NCI-H460 (cell line): ENCODE data around the gene EML4. TPM values are rescaled to one million over a fixed set of nuclear protein-coding genes. Genes with fewer than 3 reads are reported as not detected.
A peak's percentile ranks its signal among the peaks of the same experiment; 100 is the strongest.

Experiments used
- DNase-seq: peaks from one replicate; pipeline ENCODE4 v3.0.0-alpha.2; 2016; ENCODE audit warnings: low read depth; ENCODE audit errors: extremely low read depth
- total RNA-seq: library from RNA; depleted of rRNA; stranded (reverse); fragments of >200 nt; shearing (Covaris generic); gene quantifications from 2 replicates; pipeline ENCODE4 v1.2.3, GENCODE V29; 2014

The EML4 gene
- total RNA-seq, 1 experiment from 2014 or later = 36.0 TPM

DNA sequence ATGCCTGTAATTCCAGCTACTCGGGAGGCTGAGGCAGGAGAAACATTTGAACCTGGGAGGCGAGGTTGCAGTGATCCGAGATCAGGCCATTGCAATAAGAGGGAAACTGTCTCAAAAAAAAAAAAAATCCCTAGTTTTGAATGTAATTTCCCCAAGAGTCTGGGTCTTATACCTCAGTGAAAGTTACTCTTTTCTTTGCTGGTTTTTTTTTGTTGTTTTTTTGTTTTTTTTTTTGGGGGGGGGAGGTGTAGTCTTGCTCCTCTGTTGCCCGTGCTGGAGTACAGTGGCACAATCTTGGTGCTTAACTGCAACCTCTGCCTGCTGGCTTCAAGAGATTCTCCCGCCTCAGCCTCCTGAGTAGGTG is 22.8 kb downstream of the EML4 start:
- DNase-seq = no peak

DNA sequence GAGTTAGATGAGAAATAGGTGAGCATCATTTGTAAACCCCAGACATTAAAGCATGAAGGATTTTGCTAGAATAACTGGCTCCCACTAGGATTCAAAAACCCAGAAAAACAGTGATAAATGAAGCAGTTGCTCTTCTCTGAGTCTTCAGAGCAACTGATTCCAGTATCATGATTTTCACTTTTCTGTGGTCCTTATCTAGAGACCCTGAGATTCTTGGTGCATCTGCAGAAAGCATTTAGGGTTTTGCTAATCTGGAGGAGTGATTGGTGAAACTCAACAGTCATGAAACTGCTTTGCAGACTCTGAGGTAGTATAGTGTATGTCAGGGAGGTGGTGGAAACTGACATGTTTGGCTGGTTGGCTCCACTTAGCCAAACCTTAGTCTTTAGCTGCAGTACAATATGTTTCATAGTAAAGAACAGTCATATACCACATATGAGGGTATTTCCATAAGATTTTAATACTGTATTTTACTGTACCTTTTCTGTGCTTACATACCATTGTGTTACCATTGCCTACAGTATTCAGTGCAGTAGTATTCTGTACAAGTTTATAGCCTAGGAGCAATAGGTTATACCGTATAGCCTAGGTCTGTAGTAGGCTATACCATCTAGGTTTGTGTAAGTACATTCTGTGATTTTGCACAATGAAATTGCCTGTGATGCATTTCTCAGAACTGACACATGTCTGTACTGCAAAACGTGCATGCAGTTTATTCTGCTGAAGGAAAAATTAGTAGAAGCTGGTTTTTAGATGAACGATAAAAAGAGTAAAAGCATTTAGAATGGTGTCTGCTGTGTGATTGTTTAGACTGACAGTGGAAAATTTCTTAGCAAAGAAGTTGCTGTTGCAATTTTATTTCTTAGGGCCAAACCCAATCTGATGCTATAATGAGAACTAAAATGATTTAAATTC is 23.8 kb downstream of the EML4 start:
- DNase-seq = no peak

DNA sequence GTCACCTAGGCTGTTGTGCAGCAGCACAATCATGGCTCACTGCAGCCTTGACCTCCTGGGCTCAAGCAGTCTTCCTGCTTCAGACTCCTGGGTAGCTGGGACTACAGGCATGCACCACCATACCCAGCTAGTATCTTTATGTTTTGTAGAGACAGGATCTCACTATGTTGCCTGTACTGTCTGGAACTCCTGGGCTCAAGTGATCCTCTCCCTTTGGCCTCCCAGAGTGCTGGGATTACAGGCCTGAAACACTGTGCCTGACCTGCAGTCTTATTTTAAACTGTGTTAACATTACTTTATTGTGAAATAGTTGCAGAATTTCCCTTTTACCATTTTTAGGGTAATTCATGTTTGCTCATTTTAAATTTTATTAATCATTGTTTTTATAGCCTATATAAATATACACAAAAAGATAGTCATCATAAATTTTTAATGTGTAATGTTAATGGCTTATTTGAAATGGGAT is 24.6 kb downstream of the EML4 start:
- DNase-seq = no peak

DNA sequence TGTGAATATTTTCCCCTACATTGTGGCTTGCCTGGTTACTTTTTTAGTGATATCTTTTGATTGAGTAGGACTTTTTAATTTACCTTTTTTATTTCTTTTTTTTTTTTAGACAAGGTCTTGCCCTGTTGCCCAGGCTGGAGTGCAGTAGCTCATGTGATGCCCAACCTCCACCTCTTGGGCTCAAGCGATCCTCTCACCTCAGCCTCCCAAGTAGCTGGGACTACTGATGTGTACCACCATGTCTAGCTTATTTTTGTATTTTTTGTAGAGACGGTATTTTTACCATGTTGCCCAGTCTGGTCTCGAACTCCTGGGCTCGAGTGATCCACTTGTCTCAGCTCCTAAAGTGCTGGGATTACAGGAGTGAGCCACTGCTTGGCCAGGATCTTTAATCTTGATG is 25.3 kb downstream of the EML4 start:
- no peak for DNase-seq

DNA sequence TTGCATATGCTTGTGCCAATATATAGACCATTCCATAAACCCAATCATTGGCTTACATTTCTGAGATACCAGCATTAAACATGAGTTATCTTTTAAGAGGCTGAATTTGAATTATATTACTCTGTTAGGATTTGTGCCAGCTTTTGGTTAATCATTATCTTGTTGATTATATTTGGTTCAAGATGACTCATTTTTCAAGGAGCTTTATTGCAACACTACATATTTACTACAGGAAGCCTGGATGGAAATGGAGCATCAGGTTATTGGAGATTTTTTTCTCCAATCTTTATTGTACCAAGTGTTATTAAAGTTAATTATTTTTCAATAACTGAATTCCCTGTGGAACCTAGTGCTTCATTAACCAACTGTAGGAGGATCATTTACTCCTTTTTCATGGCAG is 26.4 kb downstream of the EML4 start:
- no peak for DNase-seq

DNA sequence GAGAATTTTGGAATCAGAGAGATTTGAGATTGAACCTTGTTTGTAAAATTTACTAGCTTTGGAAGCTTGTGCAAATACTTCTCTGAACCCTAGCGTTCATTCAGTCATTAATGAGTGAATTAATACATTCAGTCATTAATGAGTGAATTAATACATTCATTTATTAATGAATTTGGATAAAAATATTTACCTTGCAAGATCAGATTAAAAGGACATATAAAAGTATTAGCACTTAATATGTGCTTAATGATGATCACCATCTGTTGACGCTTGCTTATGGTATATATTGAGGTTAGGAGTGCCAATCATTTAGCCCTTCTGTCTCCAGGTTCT is 26.9 kb downstream of the EML4 start:
- no peak for DNase-seq

DNA sequence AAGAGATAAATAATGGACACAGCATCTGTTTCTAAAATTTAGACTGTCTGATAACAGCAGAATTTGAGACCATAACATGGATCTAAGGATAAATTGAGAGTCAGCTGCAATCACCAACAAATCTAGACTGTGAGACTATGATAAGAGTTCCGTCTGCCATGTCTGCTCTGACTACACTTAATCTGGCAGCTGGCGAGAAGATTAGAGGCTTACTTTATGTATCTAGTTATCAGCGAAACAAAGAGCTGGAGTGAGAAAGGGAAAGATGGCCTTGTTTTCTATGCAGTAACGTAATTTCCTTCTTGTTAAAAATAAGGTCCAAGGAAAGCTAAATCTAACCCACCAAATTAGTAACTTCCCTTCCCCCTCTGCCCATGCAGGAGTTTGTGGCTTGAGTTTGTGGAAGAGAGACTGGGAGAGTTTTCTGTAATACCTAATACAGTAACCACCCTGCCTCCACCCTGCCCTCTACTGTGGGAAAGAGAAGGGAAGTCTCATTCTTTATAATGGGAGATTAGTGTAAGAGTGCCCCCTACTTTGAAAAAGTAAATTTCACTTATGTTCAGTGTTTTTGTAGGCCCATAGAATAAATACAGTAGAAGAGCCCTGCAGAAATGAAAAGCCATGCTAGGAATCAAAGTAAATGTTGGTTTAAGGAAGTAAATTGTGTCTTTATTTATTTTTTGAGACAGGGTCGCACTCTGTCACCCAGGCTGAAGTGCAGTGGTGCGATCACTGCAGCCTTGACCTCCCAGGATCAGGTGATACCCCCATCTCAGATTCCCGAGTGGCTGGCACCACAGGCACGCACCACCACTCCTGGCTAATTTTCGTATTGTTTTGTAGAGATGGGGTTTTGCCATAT is 27.5 kb downstream of the EML4 start:
- peak; percentile 30 for DNase-seq

DNA sequence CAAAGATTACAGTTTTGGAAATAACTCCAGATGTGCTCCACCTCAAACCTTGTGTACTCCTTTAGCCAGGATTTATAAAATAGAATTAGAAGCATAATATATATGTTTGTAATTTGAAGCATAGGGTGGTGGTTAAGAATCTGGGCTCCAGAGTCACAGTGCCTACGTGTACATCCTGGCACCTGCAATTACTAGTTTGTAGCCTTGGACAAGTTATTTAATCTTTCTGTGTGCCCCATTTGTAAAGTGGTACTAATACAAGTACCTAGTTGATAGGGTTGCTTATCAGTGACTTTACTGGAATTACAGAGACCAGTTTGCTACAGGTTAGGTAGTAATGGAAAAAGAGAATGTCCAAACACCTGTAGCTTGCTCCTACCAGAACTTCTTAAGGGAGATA is 28.6 kb downstream of the EML4 start:
- DNase-seq = no peak

DNA sequence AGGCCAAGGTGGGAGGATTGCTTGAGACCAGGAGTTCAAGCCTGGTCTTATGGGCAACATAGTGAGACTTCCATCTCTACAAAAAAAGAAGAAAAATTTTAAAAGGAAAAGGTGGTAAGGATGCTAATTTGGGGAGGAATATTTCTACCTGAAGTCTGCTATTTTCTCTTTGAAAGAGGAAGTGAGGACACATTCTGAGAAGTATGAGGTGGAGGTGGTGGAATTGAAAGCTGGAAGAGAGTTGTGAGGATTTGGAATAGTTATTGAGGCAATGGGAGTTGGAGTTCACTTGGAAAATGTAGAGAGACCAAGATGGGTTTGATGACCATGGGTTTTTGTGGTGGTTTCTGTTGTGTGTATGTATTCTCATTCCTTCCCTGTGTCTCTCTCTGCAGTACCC is 29.3 kb downstream of the EML4 start:
- no peak for DNase-seq

DNA sequence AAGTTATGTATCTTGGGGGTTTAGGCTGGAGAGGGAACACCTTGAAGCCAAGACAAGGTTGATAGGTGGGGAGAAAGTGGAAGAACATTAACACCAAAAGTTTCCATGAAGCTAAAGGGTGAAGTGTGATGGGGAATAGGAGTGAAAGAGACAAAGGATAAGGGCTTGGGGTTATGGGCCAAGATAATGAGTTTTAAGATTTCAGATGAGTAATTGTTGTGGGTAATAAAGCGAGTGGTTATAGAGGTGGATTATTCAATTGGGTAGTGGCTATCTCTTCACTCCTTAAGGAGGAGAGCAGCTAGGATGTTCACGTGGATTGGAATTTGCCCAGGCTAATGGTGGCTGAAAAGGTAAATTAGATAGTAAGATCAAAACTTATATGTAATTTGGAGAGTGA is 29.8 kb downstream of the EML4 start:
- no peak for DNase-seq

DNA sequence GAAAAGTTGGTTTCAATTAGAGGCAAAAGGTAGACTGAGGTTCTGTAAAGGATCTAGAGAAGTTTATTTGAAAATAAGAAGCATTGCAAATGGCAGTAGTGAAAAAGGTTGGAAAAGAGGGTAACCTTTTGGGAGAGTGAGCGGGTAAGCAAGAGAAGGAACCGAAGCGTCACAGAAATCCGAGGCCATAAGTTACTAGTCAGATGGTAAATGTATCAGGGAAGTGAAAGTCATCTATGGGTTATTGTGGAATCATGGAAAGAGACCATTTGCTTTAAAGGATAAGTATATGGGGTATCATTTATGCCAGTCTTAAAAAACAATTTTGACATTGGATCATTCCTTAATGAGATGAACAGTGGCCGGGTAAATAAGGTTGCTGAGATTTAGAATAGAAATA is 30.5 kb downstream of the EML4 start:
- no peak for DNase-seq

DNA sequence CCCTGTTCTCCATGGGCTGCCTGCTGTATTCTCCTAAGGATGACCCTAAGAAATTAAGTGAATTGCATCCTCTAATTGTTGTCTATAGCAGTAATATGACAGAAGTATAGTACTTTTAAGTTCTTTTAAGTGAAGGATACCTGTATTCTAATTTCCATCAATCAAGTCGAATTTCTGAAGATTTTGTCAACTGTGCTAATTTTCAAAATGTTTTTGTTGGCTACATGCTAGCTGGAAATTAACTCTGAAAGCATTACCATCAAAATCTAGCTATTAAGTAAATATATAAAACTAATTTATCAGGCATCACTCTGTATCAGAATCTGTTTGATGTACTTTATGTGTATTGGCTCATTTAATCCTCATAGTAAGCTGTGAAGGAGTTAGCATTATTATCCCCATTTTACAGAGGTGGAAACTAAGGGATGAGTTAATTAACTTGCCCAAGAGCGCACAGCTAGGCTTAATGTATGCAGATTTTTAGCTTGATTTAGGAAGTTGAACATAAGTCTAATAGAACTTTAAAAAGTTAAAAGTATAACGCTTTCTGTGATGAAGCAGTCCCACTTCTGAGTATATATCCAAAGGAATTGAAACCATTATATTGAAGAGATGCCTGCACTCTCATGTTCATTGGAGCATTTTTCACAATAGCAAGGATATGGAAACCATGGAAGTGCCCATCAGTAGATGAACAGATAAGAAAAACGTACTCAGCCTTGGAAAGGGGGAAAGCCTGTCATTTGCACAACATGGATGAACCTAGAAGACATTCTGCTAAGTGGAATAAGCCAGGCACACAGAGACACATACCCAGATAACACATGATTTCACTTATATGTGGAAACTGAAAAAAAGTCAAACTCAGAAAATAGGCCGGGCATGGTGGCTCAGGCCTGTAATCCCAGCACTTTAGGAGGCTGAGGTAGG is 32.0 kb downstream of the EML4 start:
- DNase-seq = no peak

DNA sequence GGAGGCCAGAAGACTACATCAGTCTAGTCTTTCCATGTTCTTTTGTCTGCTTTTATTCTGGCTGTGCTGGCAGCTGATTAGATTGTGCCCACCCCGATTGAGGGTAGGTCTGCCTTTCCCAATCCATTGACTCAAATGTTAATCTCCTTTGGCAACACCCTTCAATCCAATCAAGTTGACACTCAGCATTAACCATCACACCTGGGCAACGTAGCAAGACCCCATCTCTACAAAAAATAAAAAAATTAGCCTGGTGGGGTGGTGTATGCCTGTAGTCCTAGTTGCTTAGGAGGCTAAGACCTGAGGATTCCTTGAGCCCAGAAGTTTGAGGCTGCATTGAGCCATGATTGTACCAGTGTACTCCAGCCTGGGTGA is 33.5 kb downstream of the EML4 start:
- DNase-seq = no peak

DNA sequence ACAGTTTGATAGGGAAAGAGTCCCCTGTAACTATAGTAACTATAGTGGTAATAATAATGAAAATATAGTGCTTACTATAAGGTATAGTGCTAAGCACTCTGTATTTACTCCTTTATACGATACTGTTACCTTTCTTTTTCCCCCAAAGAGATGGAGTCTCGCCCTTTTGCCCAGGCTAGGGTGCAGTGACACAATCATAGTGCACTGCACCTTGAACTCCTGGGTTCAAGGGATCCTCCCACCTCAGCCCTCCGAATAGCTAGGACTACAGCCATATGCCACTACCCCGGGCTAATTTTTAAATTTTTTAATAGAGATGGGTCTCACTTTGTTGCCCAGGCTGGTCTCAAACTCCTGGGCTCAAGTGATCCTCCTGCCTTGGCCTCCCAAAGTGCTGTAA is 34.6 kb downstream of the EML4 start:
- no peak for DNase-seq

DNA sequence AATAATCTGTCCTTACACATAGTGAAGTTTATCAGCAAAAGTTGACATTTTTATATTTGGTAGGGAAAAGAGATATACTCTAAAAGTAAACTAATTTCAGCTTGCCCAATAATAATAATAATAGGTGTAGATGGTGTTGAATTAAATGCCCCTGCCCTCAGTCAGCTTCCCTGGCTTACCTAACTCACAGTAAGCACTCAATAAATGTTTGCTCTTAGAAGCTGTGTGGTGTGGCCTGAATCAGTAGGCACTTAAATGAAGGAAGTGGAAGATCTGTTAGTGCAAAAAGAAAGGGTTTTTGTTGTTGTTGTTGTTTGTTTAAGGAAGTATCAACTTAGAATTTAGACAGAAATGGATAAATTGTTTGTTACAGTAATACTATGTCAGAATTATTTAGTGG is 36.2 kb downstream of the EML4 start:
- DNase-seq = no peak

DNA sequence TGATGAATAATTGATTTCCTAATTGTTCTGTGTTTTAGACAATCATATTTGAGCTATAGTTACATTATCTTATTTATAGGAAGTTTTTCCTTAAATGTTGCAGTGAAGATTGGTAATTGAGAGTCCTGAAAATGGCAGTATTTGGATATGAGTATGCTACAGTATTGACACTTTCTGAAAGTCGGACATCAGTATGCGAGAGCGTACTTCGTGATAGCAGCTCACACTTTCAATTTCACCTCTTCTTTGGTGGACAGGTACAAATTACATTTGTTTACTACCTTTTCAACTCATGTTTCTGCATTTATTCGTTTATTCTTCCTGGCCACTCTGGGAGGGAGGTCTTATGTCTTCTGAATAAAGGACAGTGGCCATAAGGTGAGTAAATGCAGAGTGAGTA is 38.7 kb downstream of the EML4 start:
- DNase-seq = no peak

DNA sequence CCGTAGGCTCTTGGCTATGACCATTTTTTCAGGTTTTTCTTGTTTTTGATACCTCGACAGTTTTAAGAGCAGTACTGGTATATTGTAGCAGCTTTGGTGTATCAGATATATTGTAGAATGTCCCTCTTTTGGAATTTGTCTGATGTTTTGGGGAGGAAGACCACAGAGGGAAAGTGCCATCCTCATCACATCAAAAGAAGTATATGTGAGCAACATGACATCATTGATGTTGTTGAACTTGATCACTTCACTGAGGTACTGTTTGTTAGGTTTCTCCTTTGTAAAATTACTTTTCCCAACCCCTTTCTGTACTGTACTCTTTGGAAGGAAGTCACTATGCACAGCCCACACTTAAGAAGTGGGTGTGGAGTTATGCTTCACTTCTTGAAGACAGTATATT is 41.0 kb downstream of the EML4 start:
- no peak for DNase-seq

DNA sequence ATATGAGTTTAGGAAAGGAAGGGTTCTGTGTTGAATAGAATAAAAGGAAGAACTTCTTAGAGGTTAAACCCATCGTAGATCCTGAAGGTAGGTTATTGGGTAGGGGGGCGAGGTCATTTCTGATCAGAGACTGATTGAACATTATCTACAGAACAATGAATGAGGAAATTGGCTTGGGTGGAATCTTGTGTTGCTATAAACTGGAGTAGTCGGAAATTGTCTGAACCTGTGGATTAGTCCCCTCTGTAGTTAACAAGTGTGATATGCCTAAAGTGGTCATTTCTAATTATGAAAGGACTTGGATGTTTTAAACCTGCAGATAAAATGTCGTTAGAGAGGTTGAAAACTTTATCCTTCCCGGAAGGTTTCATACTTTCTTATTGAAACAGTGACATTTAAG is 42.1 kb downstream of the EML4 start:
- no peak for DNase-seq

DNA sequence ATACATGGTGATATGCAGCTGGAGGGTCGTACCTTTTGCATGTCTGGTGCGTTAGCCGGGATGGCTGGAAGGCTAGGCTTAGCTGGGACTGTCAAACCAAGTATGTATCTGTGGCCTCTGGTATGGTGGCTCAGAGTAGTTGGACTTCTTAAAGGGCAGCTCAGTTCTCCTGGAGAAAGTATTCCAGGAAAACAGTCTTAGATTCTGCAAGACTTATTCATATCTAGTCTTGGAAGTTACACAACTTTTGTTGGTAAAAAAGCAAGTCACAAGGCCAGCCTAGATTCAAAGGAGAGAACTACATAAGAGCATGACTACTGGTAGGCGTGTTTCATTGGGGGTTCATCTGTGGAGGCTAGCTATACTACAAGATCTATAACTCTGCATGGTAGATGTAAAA is 45.5 kb downstream of the EML4 start:
- no peak for DNase-seq

DNA sequence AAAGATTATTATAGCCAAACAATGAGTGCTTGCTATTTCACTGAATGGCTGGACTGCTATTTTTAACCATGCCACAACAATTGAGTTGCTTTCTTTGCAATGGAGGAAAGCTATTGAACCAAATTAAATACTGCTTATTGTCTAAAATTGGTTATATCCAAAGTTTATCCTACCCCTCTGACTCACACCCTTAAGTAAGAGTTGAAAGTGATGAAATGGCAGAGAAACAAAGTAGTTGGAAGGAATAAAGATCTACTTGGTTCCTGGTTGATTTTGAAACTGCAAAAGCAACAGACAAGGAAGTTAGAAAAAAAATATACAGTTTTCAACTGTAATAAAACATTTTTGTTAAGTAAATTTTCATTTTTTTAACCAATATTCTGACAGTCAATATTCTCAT is 47.5 kb downstream of the EML4 start:
- DNase-seq = peak; percentile 45

DNA sequence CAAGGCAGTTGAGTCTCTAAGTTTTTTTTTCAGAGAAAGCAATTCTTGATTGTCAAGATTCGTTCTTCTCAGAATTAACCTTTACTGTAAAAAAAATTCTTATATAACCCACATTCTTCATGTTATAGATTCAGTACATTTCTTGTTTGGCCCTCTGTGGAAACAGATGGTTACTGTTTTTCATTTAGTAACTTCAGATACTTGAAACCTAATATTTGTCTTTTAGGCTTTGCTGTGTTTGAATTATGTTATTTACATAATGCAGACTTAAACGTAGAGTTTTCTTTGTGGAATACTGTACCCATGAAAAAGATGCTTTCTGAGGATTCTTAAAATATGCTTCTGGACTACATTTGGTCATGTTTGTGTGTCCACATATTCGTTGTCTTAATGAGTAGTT is 48.2 kb downstream of the EML4 start:
- no peak for DNase-seq
